ENCODE data around the gene TMCC2. TPM values are rescaled to one million over a fixed set of nuclear protein-coding genes. Genes with fewer than 3 reads are reported as not detected.

Gene TMCC2
- total and polyA plus RNA-seq, 12 donors: 0.62 to 2.6 (median 1.8) TPM

GRCh38 chr1:205228093-205228521 lies 361 bp downstream of the TMCC2 start:
- H3K27ac ChIP-seq: no peak overlapping the region
- intact Hi-C loops (cut with DNase I): loop anchor here in 2 of 10 donors (2.0 to 10.0 kb wide), 3 partner anchors 29 to 103 kb away; partner anchors contain the start of gene RBBP5 (in 1 of the 2)
- DNase-seq (no peak), ATAC-seq (peak in 4 of 8 donors; percentile 3 to 5 (median 4))
- H3K36me3 ChIP-seq: no peaks in the 10 kb centered on the region
- no peaks in the 10 kb centered on the region for H3K9me3 ChIP-seq
- WGBS, 2 donors: 0% methylated on average over 27 of the region's 27 CpGs
- peaks cover 0 to 30% (median 23%) of the 10 kb centered on the region in 9 donors for H3K4me1 ChIP-seq
- H3K27me3 ChIP-seq: peaks cover 0 to 36% (median 0%) of the 10 kb centered on the region in 7 donors
- TF ChIP-seq CTCF (IDR thresholded peaks at IDR 0.05): no peak
- peak overlapping the region; percentile 35 to 85 (median 60) for H3K4me3 ChIP-seq

GRCh38 chr1:205229399-205229871 lies 1.7 kb downstream of the TMCC2 start:
- intact Hi-C loops (cut with DNase I): loop anchor here in 2 of 10 donors (2.0 to 10.0 kb wide), 3 partner anchors 27 to 105 kb away; partner anchors contain the start of gene RBBP5 (in 1 of the 2)

GRCh38 chr1:205229916-205230700 lies 2.4 kb downstream of the TMCC2 start:
- no peak for TF ChIP-seq CTCF (IDR thresholded peaks at IDR 0.05)
- H3K9me3 ChIP-seq: no peaks in the 10 kb centered on the region
- H3K4me1 ChIP-seq: peaks cover 0 to 31% (median 28%) of the 10 kb centered on the region in 9 donors
- ATAC-seq (no peak), DNase-seq (no peak)
- peak overlapping the region in 5 of 10 donors; percentile 8 to 85 (median 64) for H3K4me3 ChIP-seq
- H3K27ac ChIP-seq: peak overlapping the region in 1 of 10 donors; percentile 35
- 48 to 57% methylated on average over 10 of the region's 10 CpGs for WGBS, 2 donors
- intact Hi-C loops (cut with DNase I): loop anchor here in 2 of 10 donors (2.0 to 10.0 kb wide), 3 partner anchors 27 to 105 kb away; partner anchors contain the start of gene RBBP5 (in 1 of the 2)
- H3K36me3 ChIP-seq: no peaks in the 10 kb centered on the region
- peaks cover 0 to 33% (median 0%) of the 10 kb centered on the region in 7 donors for H3K27me3 ChIP-seq

More at GRCh38 chr1:205229399-205229871, 1.7 kb downstream of the TMCC2 start:
- no peaks in the 10 kb centered on the region for H3K36me3 ChIP-seq
- peak; percentile 25 to 55 for DNase-seq
- H3K9me3 ChIP-seq: no peaks in the 10 kb centered on the region
- peak overlapping the region in 1 of 10 donors; percentile 35 for H3K27ac ChIP-seq
- H3K4me3 ChIP-seq: peak overlapping the region in 9 of 10 donors; percentile 24 to 85 (median 61)
- peaks cover 0 to 30% (median 26%) of the 10 kb centered on the region in 9 donors for H3K4me1 ChIP-seq
- 5 to 8% methylated on average over 11 to 15 of the region's 15 CpGs for WGBS, 2 donors
- ATAC-seq: peak in 7 of 8 donors; percentile 29 to 70 (median 64)
- peak in 5 of 9 donors; percentile 13 to 40 (median 30) for TF ChIP-seq CTCF (IDR thresholded peaks at IDR 0.05)
- peaks cover 0 to 36% (median 0%) of the 10 kb centered on the region in 7 donors for H3K27me3 ChIP-seq

GRCh38 chr1:205230982-205231381 lies 3.2 kb downstream of the TMCC2 start:
- intact Hi-C loops (cut with DNase I): no loop called here
- Histone ChIP-seq H3K4me1 (peaks cover 0 to 40% (median 34%) of the 10 kb centered on the region in 9 donors), H3K27me3 (peaks cover 0 to 24% (median 0%) of the 10 kb centered on the region in 7 donors), H3K36me3 (no peaks in the 10 kb centered on the region), H3K27ac (no peak overlapping the region), H3K9me3 (no peaks in the 10 kb centered on the region), H3K4me3 (no peak overlapping the region)
- ATAC-seq (no peak), DNase-seq (no peak)
- TF ChIP-seq CTCF (IDR thresholded peaks at IDR 0.05): no peak
- WGBS, 2 donors: 80 to 81% methylated on average over 5 of the region's 5 CpGs

Data from heart right ventricle (tissue), 16 donors.